Stimulated activated CD4-positive, alpha-beta T cell treated with anti-CD3 and anti-CD28 coated beads, Interleukin-4, amount 100 ng/mL, for 48 hours (primary cell): Measurements from ENCODE around the gene RNMT.
A peak's percentile ranks its signal among the peaks of the same experiment; 100 is the strongest.
"Not testable (repeated sequence)": the region's sequence is repeated elsewhere in the genome, so short reads cannot be mapped to it uniquely, and the experiment has no call there.

Experiments used
- DNase-seq, 2 donors: peaks; one replicate each; pipeline ENCODE4 v3.0.0-alpha.2; 2020; ENCODE audit warnings: low read depth in 2 of 2

Gene RNMT

GRCh38 chr18:13726232-13726971 lies at the start of gene RNMT, which contains the start of gene FAM210A:
Gene RNMT, plus strand, starts transcription at chr18:13726673. Its CDS starts 4,845 bp downstream, at chr18:13731518.
Gene FAM210A, minus strand, starts transcription at chr18:13726558. Its CDS starts 44,481 bp downstream, at chr18:13682077.
- peak; percentile 91 to 92 for DNase-seq

GRCh38 chr18:13677350-13677749 lies 49.1 kb upstream of the RNMT start:
- not testable (repeated sequence) for DNase-seq

GRCh38 chr18:13680612-13681011 lies 45.9 kb upstream of the RNMT start:
- DNase-seq, result no peak

- DNase-seq, result no peak
Observed at GRCh38 chr18:13681701-13682100, 44.8 kb upstream of the RNMT start.

GRCh38 chr18:13684546-13684945 lies 41.9 kb upstream of the RNMT start:
- DNase-seq, result no peak

- DNase-seq, result no peak
Observed at GRCh38 chr18:13688191-13689136, 38.0 kb upstream of the RNMT start.

- DNase-seq, result not testable (repeated sequence)
Observed at GRCh38 chr18:13690060-13690459, 36.4 kb upstream of the RNMT start.

GRCh38 chr18:13695337-13695736 lies 31.1 kb upstream of the RNMT start:
- not testable (repeated sequence) for DNase-seq

- no peak for DNase-seq
Observed at GRCh38 chr18:13696961-13697360, 29.5 kb upstream of the RNMT start.

GRCh38 chr18:13700153-13700552 lies 26.3 kb upstream of the RNMT start:
- DNase-seq, result no peak

- no peak for DNase-seq
Observed at GRCh38 chr18:13703899-13704298, 22.6 kb upstream of the RNMT start.

GRCh38 chr18:13710414-13710831 lies 16.1 kb upstream of the RNMT start:
- no peak for DNase-seq

GRCh38 chr18:13712400-13713131 lies 13.9 kb upstream of the RNMT start:
- DNase-seq, result no peak

- no peak for DNase-seq
Observed at GRCh38 chr18:13713455-13714055, 12.9 kb upstream of the RNMT start.

- no peak for DNase-seq
Observed at GRCh38 chr18:13715330-13715729, 11.1 kb upstream of the RNMT start.

- no peak for DNase-seq
Observed at GRCh38 chr18:13716916-13717315, 9.6 kb upstream of the RNMT start.

- DNase-seq, result no peak
Observed at GRCh38 chr18:13720123-13720522, 6.3 kb upstream of the RNMT start.

GRCh38 chr18:13720847-13721246 lies 5.6 kb upstream of the RNMT start:
- no peak for DNase-seq

GRCh38 chr18:13725566-13726231 lies 774 bp upstream of the RNMT start:
- DNase-seq, result no peak

GRCh38 chr18:13726972-13727331 lies 479 bp downstream of the RNMT start:
- DNase-seq, result peak in 1 of 2 donors; percentile 22

- DNase-seq, result no peak
Observed at GRCh38 chr18:13730481-13730880, 4.0 kb downstream of the RNMT start.
